Activated T-cell treated with anti-CD3 and anti-CD28 coated beads for 48 hours (primary cell): ENCODE results near the gene DNAH10.
"Not testable (repeated sequence)": the region's sequence is repeated elsewhere in the genome, so short reads cannot be mapped to it uniquely, and the experiment has no call there.

Experiments used
- DNase-seq: peaks from one replicate; pipeline ENCODE4 v3.0.0-alpha.2; 2020; ENCODE audit warnings: low read depth

DNAH10 gene

GRCh38 chr12:123936471-123936870, 174.4 kb downstream of the DNAH10 start:
- DNase-seq, result no peak

- DNase-seq, result no peak
These were observed 175.0 kb downstream of the DNAH10 start for GRCh38 chr12:123936956-123937706.

GRCh38 chr12:123937707-123938591, 175.8 kb downstream of the DNAH10 start:
- DNase-seq, result peak; percentile 31

GRCh38 chr12:123938679-123939480, 176.8 kb downstream of the DNAH10 start:
- DNase-seq, result no peak

- no peak for DNase-seq
These were observed 177.9 kb downstream of the DNAH10 start for GRCh38 chr12:123939716-123940626.

- no peak for DNase-seq
These were observed 178.5 kb downstream of the DNAH10 start for GRCh38 chr12:123940627-123940966.

- no peak for DNase-seq
These were observed 178.9 kb downstream of the DNAH10 start for GRCh38 chr12:123941000-123941399.

GRCh38 chr12:123941624-123942237, 179.6 kb downstream of the DNAH10 start:
- DNase-seq, result no peak

GRCh38 chr12:123942238-123942653, 180.1 kb downstream of the DNAH10 start:
- DNase-seq, result no peak

GRCh38 chr12:123942911-123943648, 181.0 kb downstream of the DNAH10 start:
- DNase-seq, result no peak

GRCh38 chr12:123943816-123944215, 181.7 kb downstream of the DNAH10 start:
- DNase-seq, result no peak

- DNase-seq, result no peak
These were observed 182.6 kb downstream of the DNAH10 start for GRCh38 chr12:123944696-123945095.

- DNase-seq, result no peak
These were observed 183.4 kb downstream of the DNAH10 start for GRCh38 chr12:123945287-123946151.

- no peak for DNase-seq
These were observed 184.0 kb downstream of the DNAH10 start for GRCh38 chr12:123946152-123946515.

GRCh38 chr12:123946516-123947505, 184.7 kb downstream of the DNAH10 start:
- not testable (repeated sequence) for DNase-seq

- not testable (repeated sequence) for DNase-seq
These were observed 185.4 kb downstream of the DNAH10 start for GRCh38 chr12:123947531-123947930.

- no peak for DNase-seq
These were observed 186.3 kb downstream of the DNAH10 start for GRCh38 chr12:123948401-123948795.
